Amniotic epithelial cell (primary cell): Measurements from ENCODE around the gene DNM2.
"Not testable (repeated sequence)": the region's sequence is repeated elsewhere in the genome, so short reads cannot be mapped to it uniquely, and the experiment has no call there.

Experiments
- DNase-seq: peaks from one replicate; pipeline ENCODE4 v3.0.0-alpha.2; 2010; ENCODE audit warnings: low read depth

The DNM2 gene

GRCh38 chr19:10817291-10818038 lies 99.6 kb downstream of the DNM2 start:
- peak; percentile 43 for DNase-seq

GRCh38 chr19:10818301-10819123 lies 100.6 kb downstream of the DNM2 start:
- DNase-seq, result no peak

GRCh38 chr19:10819124-10820060 lies 101.5 kb downstream of the DNM2 start:
- no peak for DNase-seq

- no peak for DNase-seq
These were observed 102.3 kb downstream of the DNM2 start for GRCh38 chr19:10820173-10820572.

GRCh38 chr19:10823690-10824089 lies 105.8 kb downstream of the DNM2 start:
- no peak for DNase-seq

GRCh38 chr19:10826231-10826630 lies 108.4 kb downstream of the DNM2 start:
- no peak for DNase-seq

GRCh38 chr19:10826846-10827245 lies 109.0 kb downstream of the DNM2 start:
- DNase-seq, result no peak

- no peak for DNase-seq
These were observed 111.3 kb downstream of the DNM2 start for GRCh38 chr19:10828981-10829821.

GRCh38 chr19:10829967-10830366 lies 112.1 kb downstream of the DNM2 start:
- no peak for DNase-seq

- no peak for DNase-seq
These were observed 112.5 kb downstream of the DNM2 start for GRCh38 chr19:10830370-10830769.

- no peak for DNase-seq
These were observed 113.3 kb downstream of the DNM2 start for GRCh38 chr19:10830931-10831779.

GRCh38 chr19:10831987-10832938 lies 114.4 kb downstream of the DNM2 start:
- no peak for DNase-seq

- no peak for DNase-seq
These were observed 115.0 kb downstream of the DNM2 start for GRCh38 chr19:10832939-10833296.

- DNase-seq, result no peak
These were observed 117.3 kb downstream of the DNM2 start for GRCh38 chr19:10835089-10835753.

GRCh38 chr19:10835754-10836478 lies 118.0 kb downstream of the DNM2 start, which contains the start of gene TMED1:
Gene TMED1, minus strand, starts transcription at chr19:10836212. Its CDS starts 21 bp downstream, at chr19:10836191.
- DNase-seq, result peak; percentile 99

GRCh38 chr19:10836479-10837330 lies 118.8 kb downstream of the DNM2 start:
- peak; percentile 83 for DNase-seq

GRCh38 chr19:10837649-10838048 lies 119.8 kb downstream of the DNM2 start:
- DNase-seq, result not testable (repeated sequence)
